Heart left ventricle (tissue), 13 donors: Measurements from ENCODE around the gene ADSS1.
A peak's percentile ranks its signal among the peaks of the same experiment; 100 is the strongest.

Source experiments
- CTCF ChIP-seq, 12 donors: fragments of 200-600 bp; sonication (generic) in 4 of 12; IDR thresholded peaks; one replicate each; pipeline versions ENCODE4 v1.5.0 to v1.8.0; 2018 to 2022; ENCODE audit warnings: antibody characterized with exemption in 12 of 12, mild to moderate bottlenecking in 5 of 12
- POLR2A ChIP-seq, 2 donors: fragments of 450-650 bp; IDR thresholded peaks; one replicate each; pipeline ENCODE4 v1.6.1; 2017; ENCODE audit warnings: antibody characterized with exemption in 2 of 2, mild to moderate bottlenecking in 2 of 2, moderate library complexity in 2 of 2
- donor health status: ischemic (EF 13 %, LVEDD 7.1; RV severe dilation, severe dysfunction).
- donor health status: DM: no; HTN: yes; CAD: no.
- donor health status: DM: no; HTN: no; CAD: no.
- donor health status: ischemic (EF 25% LVEDD 6.9; RV normal size, moderate dysfunction).
- donor health status: ischemic (EF 25% LVEDD 5.7; RV mildly dilated, moderate dysfunction).
- donor health status: ischemic (EF 35%, LVEDD 5.7; RV mildly dilated, moderate dysfunction).
- donor health status: nonischemic (EF 11% LVEDD 7.7; RV severe dilation, severe dysfunction).
- donor health status: DM: yes; HTN: yes; CAD: no.
- donor health status: PGD.
- donor health status: ischemic (EF 29% LVEDD 5.4; RV normal size, mild dysfunction).
- donor health status: nonischemic (EF 23%, LVEDD 6.1; RV moderate dilation, normal function).

GRCh38 chr14:104681689-104682074 lies 42.3 kb upstream of the ADSS1 start:
- TF ChIP-seq CTCF (IDR thresholded peaks at IDR 0.05) (peak in 1 of 12 donors; percentile 9), POLR2A (IDR thresholded peaks at IDR 0.05) (no peak)
